GM23338 (cell line): ENCODE data around the gene PCDHB8.
"Not testable (repeated sequence)": the region's sequence is repeated elsewhere in the genome, so short reads cannot be mapped to it uniquely, and the experiment has no call there.

Source experiments
- CREB1 ChIP-seq: fragments of 250-450 bp; sonication (Bioruptor Pico); IDR thresholded peaks from 2 replicates; pipeline ENCODE4 v1.5.0; 2020; ENCODE audit warnings: low read depth, mild to moderate bottlenecking, moderate library complexity
- EZH2 ChIP-seq: fragments of 200-600 bp; sonication (generic); IDR thresholded peaks from one replicate; pipeline ENCODE4 v1.8.0; 2017; ENCODE audit warnings: antibody characterized with exemption, mild to moderate bottlenecking, low read depth; ENCODE audit not compliant: unreplicated experiment
- EZH2phosphoT487 ChIP-seq: fragments of 200-600 bp; sonication (generic); IDR thresholded peaks from one replicate; pipeline ENCODE4 v1.8.1; 2018; ENCODE audit warnings: antibody characterized with exemption; ENCODE audit not compliant: unreplicated experiment
- POLR2AphosphoS5 ChIP-seq: IDR thresholded peaks from 2 replicates; pipeline ENCODE4 v1.6.1; 2016; ENCODE audit warnings: antibody characterized with exemption, low read depth
- TF ChIP-seq, protein P1 (sequence below), 2 experiments: fragments of 200-600 bp in 1 of 2; sonication (generic) in 1 of 2; conservative IDR thresholded peaks; 2 replicates each; pipeline versions ENCODE4 v1.5.1 to v1.6.1; 2016 to 2017; ENCODE audit warnings: antibody characterized with exemption in 2 of 2, low read depth in 2 of 2, mild to moderate bottlenecking in 2 of 2, moderate library complexity in 1 of 2
- TF ChIP-seq, protein P2 (sequence below): IDR thresholded peaks from one replicate; pipeline ENCODE4 v1.6.1; 2018; ENCODE audit warnings: antibody characterized with exemption; ENCODE audit not compliant: unreplicated experiment

DNA sequence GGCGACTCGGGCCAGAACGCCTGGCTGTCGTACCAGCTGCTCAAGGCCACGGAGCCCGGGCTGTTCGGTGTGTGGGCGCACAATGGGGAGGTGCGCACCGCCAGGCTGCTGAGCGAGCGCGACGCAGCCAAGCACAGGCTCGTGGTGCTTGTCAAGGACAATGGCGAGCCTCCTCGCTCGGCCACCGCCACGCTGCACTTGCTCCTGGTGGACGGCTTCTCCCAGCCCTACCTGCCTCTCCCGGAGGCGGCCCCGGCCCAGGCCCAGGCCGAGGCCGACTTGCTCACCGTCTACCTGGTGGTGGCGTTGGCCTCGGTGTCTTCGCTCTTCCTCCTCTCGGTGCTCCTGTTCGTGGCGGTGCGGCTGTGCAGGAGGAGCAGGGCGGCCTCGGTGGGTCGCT, 16.7 kb downstream of the PCDHB8 start:
- not testable (repeated sequence) for TF ChIP-seq EZH2phosphoT487, POLR2AphosphoS5, EZH2, CREB1
- TF ChIP-seq, protein P1, sequence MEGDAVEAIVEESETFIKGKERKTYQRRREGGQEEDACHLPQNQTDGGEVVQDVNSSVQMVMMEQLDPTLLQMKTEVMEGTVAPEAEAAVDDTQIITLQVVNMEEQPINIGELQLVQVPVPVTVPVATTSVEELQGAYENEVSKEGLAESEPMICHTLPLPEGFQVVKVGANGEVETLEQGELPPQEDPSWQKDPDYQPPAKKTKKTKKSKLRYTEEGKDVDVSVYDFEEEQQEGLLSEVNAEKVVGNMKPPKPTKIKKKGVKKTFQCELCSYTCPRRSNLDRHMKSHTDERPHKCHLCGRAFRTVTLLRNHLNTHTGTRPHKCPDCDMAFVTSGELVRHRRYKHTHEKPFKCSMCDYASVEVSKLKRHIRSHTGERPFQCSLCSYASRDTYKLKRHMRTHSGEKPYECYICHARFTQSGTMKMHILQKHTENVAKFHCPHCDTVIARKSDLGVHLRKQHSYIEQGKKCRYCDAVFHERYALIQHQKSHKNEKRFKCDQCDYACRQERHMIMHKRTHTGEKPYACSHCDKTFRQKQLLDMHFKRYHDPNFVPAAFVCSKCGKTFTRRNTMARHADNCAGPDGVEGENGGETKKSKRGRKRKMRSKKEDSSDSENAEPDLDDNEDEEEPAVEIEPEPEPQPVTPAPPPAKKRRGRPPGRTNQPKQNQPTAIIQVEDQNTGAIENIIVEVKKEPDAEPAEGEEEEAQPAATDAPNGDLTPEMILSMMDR (conservative IDR thresholded peaks at IDR 0.05; ENCODE audit: low read depth in 2 of 2) = not testable (repeated sequence)
- TF ChIP-seq, protein P2, sequence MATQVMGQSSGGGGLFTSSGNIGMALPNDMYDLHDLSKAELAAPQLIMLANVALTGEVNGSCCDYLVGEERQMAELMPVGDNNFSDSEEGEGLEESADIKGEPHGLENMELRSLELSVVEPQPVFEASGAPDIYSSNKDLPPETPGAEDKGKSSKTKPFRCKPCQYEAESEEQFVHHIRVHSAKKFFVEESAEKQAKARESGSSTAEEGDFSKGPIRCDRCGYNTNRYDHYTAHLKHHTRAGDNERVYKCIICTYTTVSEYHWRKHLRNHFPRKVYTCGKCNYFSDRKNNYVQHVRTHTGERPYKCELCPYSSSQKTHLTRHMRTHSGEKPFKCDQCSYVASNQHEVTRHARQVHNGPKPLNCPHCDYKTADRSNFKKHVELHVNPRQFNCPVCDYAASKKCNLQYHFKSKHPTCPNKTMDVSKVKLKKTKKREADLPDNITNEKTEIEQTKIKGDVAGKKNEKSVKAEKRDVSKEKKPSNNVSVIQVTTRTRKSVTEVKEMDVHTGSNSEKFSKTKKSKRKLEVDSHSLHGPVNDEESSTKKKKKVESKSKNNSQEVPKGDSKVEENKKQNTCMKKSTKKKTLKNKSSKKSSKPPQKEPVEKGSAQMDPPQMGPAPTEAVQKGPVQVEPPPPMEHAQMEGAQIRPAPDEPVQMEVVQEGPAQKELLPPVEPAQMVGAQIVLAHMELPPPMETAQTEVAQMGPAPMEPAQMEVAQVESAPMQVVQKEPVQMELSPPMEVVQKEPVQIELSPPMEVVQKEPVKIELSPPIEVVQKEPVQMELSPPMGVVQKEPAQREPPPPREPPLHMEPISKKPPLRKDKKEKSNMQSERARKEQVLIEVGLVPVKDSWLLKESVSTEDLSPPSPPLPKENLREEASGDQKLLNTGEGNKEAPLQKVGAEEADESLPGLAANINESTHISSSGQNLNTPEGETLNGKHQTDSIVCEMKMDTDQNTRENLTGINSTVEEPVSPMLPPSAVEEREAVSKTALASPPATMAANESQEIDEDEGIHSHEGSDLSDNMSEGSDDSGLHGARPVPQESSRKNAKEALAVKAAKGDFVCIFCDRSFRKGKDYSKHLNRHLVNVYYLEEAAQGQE = not testable (repeated sequence)
